GM18526 (cell line): ENCODE data around the gene SYNC.

Source experiments
- POLR2A ChIP-seq: IDR thresholded peaks from 3 replicates; pipeline ENCODE4 v1.6.1; 2011; ENCODE audit not compliant: insufficient read length; ENCODE audit errors: extremely low read depth

The SYNC gene

DNA sequence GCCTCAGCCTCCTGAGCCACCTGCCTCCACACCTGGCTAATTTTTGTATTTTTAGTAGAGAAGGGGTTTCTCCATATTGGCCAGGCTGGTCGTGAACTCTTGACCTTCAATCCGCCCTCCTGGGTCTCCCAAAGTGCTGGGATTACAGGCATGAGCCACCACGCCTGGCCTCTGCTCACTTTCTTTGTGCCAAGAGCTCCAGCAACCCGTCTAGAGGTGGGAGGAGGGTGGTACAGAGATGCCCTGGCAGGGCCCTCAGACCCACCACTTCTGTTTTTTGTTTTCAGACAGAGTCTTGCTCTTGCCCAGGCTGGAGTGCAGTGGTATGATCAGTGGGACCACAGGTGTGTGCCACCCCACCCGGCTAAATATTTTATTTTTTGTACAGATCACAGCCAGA lies 6.9 kb upstream of the SYNC start:
- no peak for TF ChIP-seq POLR2A

DNA sequence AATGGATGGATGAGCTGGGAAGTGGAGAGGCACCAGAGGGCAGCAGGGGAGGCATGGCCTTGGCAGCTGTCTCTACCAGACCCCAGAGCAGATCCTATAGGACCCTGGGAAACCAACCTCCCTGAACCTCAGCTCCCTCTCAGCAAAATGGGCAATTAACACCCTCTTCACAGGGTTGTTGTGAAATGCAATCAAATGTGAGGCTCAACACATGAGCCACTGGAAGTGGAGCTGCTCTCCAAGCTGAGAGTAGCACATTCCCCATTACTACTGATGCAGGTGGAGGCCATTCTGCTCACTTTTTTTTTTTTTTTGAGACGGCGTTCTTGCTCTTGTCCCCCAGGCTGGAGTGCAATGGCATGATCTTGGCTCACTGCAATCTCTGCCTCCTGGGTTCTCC lies 6.5 kb upstream of the SYNC start:
- TF ChIP-seq POLR2A = no peak

DNA sequence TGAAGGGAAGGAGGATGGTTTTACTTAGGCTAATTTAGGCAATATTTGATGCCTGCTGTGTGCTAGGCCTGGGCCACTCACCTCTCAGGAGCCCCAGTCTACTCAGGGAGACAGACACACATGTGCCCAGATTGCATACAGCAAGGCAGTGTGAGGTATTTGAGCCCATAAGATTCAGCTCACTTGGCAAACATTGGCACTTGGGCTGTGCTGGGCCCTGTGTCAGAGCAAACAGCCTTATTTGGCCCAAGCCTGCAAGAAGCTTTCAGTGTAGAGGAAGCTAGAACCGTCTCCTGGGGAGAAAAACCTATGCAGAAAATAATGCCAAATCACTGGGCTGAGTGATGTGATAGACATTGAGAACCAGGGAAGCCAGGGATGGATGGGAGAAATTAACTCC lies 3.9 kb upstream of the SYNC start:
- no peak for TF ChIP-seq POLR2A

DNA sequence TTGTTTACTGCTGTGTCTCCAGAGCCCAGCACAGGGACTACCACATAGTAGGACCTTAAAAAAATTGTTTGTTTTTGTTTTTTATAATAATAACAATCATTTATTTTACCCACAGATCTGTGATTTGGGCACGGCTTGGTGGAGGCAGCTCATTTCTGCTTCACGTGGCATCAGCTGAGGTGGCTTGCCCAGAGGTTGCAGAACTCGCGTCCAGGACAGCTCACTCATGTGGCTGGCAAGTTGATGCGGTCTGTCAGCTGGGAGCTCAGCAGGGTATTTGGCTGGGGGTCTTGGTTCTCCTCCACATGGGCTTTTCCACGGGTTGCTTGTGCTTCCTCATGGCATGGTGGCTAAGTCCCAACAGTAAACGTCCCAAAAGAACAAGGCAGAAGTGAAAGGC lies 2.9 kb upstream of the SYNC start:
- no peak for TF ChIP-seq POLR2A

DNA sequence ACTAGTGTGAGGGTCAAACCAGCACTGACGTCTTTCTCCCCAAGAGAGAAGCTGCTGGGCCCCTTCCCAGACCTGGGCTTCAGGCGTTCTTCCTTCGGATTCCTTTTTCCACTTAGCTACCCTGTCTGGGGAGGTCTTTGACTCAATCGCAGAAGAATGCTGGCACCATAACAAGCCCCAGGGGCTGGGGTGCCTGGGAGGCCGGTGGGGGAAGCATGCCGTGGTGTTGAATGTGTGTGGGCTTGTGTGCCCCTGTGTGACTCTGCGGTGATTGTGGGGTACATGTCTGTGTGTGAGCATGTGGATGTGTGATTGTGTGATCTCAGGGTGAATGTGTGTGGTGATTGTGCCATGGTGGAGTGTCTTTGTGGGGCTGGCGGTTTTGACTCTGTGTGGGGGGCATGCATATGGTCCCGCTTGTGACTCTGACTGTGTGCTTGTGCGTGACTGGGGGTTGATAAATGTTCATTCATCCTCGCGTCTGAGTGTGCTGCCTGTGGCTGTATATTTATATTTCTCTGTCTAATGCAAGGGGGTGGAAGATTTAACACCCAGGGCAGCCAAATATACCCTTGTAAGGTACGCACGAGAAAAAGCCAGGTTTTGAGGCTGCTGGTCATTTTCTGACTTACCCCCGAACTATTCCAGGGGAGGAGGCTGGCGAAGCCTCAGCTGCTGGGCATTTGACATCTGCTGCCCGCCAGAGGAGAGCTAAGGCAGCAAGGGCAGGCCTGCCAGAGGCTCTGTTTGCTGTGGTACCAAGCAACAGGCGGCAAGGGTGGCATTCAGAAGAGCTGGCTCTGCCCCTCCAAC lies 1.1 kb upstream of the SYNC start:
- TF ChIP-seq POLR2A = no peak

DNA sequence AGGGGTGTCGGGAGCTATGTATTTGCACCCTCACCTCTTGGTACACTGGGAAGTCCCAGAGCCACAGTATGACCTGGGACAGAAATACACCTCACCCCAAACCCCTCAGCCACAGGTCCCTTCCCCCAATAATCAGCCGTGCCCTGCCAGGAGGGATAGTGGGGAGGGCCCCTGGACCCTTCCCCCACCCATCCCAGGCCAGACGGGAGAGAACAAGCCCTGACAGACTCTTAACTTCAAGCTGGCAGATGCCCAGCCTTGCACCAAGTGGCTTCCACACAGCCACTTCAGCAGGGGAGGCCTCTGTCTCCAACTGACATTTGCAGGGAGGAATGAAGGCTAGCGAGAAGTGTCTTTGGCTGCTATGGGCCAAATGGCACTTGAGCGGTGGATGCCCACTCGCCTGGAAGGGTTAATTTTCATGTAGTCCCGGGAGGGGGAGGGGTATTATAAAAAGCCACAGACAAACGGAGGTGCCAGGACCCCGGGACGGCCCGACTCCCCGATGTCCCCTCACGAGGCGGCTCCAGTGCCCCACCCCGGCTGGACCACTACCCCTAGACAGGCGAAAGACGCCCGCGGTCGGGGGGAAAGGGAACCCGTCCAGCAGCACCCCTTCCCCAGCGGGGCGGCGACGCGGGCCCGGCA lies 495 bp downstream of the SYNC start:
- no peak for TF ChIP-seq POLR2A

DNA sequence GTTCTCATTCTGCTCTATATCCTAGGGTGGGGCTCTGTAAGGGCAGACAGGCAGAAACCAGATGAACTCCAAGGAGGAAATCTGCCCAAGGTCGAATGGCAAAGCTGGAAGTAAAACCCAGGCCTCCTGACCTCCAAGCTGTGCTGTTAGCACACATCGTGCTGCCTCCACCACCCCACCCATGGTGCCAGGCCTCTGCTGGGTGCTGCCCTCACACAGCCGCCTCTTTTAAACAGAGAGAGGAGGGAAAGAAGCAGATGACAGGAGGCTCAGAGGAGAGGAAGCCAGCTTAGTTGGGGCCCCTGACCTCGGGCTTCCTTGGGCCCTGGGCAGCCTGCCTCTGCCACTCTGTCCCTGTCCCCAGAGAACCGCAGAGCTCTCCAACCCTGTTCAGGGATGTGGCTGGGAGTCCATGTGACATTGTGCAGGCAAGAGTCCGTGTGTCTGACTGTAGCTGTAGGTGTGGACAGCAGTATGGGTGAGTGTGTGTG lies 1.1 kb downstream of the SYNC start:
- TF ChIP-seq POLR2A = no peak

DNA sequence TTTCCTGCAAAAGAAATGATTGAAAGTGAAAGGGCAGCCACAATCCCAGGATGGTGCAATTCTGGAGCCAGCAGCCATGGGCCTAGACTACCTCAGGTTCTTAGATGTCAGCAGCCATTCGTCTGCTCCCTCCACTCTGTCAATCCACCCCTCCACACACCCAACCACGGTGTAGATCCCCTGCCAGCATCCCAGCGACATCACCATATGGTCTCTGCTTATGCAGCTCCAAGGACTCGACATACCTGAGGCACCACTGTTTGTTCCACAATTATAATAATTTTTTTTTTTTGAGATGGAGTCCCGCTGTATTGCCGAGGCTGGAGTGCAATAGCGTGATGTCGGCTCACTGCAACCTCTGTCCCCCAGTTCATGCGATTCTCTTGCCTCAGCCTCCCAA lies 6.5 kb downstream of the SYNC start:
- no peak for TF ChIP-seq POLR2A

DNA sequence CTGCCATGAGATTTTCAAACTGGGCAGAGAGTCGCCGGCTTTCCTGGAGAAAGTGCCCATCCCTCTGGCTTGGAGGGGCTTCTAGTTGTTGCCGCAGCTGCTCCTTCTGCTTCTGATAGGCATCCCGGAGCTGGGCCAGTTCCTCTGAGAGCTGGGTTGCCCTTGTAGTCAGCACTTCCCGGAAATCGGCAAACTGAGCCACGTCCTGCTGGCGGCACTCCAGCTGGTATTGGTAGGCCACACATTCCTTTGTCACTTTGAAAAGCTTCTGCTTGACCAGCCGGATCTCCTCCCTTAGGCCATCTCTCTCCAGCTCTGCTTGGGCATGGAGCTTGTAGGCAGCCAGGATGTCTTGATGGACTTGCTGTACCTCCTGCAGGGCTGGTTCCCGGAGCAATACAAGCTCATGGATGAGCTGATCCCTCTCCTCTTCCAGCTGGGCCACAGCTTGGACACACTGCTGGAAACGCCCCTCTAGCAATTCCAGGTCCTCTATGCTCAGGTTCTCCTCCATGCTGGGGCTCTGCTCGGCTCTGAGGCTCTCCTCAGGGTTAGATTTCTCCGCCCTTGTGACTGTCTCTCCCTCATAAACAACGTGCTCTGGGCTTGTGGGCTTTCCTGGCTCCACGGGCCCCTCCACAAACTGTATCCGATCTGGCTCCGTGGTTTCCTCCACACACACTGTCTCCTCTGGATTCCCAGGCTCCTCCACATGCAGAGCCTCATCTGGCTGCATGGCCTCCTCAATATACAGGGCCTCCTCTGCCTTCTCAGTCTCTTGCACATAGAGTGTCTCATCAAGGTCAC lies 7.3 kb downstream of the SYNC start:
- TF ChIP-seq POLR2A = no peak

DNA sequence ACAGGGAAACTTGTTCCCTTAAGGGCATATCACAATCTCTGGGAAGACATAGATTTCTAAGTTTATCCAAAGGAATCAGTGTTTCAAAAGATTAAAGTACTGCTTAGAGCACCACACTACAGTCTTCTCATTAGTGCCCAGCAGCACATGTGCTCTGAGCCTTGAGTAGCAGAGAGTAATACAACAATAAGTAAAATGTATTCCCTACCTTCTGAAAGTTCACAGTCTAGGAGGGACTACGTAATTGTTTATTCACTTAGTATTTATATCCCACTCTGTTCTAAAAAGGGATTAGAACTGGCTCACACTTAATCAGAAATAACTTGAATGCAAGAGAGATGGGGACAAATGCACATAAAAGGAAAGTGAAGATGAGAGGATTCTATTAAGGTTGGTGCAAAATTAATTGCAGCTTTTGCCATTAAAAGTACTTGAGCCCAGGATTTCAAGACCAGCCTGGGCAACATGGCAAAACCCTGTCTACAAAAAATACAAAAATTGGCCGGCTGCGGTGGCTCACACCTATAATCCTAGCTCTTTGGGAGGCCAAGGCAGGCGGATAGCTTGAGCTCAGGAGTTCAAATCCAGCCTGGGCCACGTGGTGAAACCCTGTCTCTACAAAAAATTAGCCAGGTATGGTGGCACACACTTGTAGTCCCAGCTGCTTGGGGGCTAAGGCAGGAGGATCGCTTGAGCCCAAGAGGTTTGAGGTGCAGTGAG lies 9.0 kb downstream of the SYNC start:
- no peak for TF ChIP-seq POLR2A

DNA sequence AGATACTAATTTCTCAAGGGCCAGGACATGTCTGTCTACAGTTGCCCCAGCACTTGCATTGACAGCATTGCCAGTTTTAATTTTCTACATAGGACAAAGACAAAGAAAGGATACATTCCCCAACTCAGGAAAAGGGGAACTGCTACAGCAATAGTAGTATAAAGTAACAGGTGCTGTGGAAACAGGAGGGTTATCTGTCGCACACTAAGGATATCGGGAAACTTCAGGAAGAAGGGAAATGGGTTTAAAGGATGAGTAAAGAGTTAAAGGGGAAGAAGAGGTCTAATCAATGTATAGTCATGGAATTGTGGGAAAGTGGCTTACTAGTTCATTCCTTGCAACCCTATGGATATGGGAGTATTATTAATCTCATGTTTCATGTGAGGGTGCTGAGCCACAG lies 16.2 kb downstream of the SYNC start:
- no peak for TF ChIP-seq POLR2A

DNA sequence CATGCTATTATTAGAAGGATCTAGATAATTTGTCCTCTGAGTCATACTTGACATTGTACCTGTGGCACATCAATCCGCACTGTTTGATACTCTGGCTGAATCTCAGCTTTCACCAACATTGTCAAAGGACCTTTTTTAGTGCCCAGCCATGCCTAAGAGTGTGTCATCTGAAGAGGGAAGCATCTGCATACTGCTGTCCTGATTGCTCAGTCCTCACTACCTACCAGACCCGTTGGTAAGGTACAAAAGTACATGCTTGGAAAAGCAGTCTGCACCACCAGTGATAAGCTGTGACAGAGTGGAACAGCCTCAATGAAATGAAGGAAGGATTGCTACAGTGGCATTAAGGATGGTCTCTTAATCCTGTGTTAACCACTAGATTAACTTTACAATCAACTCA lies 17.1 kb downstream of the SYNC start:
- no peak for TF ChIP-seq POLR2A

DNA sequence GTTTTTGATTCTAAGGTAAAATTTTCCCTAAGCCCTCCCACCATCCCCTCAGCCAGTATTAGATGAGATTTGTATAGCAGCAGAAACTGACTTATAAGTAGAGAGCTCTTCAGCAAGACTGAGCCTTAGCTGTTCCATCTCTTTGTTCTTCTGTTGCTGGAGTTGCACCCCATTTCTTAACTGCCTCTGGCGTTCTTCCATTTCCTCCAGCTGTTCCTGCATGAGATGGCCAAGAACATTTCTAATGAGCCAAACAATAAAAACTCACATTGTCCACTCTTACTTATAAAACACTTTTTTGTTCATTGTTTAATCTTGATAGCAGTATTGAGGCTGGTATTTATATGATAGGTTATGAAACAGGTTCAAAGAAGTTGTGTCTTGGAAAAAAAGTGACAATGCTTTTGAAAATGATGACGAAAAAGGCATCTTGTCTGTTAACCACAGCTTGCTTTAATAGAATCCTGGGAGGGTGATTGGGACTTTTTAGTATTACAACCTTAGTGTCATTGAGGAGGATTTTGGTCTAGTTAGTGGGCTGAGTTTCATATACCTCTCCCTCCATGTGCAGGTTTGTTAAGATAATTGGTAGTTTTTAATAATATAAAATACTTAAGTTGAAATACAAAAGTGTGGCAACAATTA lies 18.3 kb downstream of the SYNC start:
- TF ChIP-seq POLR2A = no peak

DNA sequence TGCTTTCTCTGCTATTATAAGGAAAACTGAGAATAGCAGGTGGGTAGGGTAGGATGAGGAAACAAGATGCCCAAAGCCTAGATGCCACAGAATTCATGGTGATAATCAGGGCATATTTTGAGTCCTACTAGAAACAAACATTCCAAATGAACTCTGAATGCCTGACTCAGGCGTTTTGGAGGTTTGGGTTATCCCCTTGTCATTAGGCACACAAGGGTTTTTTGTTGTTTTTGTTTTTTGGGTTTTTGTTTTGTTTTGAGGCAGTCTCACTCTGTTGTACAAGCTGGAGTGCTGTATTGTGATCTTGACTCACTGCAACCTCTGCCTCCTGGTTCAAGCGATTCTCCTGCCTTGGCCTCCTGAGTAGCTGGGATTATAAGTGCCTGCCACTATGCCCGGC lies 19.2 kb downstream of the SYNC start:
- TF ChIP-seq POLR2A = no peak

DNA sequence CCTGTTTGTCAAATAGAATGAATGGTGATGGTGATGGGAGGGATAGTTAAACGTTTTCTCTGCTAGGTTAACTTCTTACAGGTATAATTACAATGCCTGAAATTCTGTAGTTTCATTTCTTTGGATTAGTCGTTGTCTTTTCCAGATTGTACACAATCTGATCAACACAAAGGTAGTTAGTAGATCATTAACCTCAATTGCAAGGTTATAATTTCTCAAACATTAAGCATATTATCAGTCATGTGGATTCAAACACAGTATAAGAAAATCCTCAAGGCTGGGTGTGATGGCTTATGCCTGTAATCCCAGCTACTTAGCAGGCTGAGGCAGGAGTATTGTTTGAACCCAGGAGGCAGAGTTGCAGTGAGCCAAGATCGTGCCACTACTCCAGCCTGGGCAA lies 20.6 kb downstream of the SYNC start:
- no peak for TF ChIP-seq POLR2A
